Measurements from ENCODE around the gene TOP2B. TPM values are rescaled to one million over a fixed set of nuclear protein-coding genes. Genes with fewer than 3 reads are reported as not detected.

The TOP2B gene
- total and polyA plus RNA-seq, 9 of the 15 experiments (the other 6 are each of a cell fraction or from before 2014, with no cell fraction given), result 45.3 to 186 (median 134) TPM

DNA sequence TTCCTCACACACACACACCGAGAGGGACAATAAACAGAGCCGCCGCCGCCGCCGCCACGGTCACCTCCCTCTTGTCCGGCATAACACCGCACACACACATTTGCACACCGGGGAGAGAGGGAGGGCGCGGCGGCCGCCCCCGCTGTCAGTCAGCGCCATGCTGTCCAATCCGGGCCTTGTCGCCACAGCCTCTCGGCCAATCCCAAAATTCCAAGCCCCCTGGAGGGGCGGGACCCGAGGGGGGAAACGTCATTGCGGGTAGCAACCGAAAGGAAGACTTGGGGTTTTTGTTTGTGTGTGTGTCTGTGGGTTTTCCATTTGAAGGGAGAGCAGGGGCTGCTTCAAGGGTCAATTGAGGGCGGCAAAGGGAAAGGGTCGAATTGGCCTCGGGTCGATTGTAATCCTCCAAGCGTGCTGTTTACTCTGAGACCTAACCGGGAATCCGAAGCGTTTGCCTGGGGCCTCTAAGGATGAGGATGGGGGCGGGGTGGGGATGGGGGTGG is at the start of gene TOP2B (continued):
- TF ChIP-seq, protein P1, sequence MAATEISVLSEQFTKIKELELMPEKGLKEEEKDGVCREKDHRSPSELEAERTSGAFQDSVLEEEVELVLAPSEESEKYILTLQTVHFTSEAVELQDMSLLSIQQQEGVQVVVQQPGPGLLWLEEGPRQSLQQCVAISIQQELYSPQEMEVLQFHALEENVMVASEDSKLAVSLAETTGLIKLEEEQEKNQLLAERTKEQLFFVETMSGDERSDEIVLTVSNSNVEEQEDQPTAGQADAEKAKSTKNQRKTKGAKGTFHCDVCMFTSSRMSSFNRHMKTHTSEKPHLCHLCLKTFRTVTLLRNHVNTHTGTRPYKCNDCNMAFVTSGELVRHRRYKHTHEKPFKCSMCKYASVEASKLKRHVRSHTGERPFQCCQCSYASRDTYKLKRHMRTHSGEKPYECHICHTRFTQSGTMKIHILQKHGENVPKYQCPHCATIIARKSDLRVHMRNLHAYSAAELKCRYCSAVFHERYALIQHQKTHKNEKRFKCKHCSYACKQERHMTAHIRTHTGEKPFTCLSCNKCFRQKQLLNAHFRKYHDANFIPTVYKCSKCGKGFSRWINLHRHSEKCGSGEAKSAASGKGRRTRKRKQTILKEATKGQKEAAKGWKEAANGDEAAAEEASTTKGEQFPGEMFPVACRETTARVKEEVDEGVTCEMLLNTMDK (IDR thresholded peaks at IDR 0.05; ENCODE audit: borderline replicate concordance, insufficient read depth, low read depth, low read length, poor library complexity, severe bottlenecking), result no peak
- TF ChIP-seq MTA2 (IDR thresholded peaks at IDR 0.05; ENCODE audit: low read depth) (no peak), SREBF2 (CRISPR knock-in tag; IDR thresholded peaks at IDR 0.05) (no peak), EZH2 (IDR thresholded peaks at IDR 0.05; ENCODE audit: borderline replicate concordance, low read depth, low read length) (no peak), DDX20 (tag; IDR thresholded peaks at IDR 0.05; ENCODE audit: low read depth) (no peak), HNRNPUL1 (IDR thresholded peaks at IDR 0.05; ENCODE audit: low read length) (no peak), CBX3 (IDR thresholded peaks at IDR 0.05; ENCODE audit: borderline replicate concordance in 1 of 2, low read length in 2 of 2) (no peak), SUPT5H (IDR thresholded peaks at IDR 0.05) (peak; percentile 91), XRCC4 (IDR thresholded peaks at IDR 0.05; ENCODE audit: extremely low read depth, insufficient read depth, insufficient read length) (no peak), ZBTB8A (IDR thresholded peaks at IDR 0.05; ENCODE audit: partially characterized antibody) (no peak), HEY1 (CRISPR knock-in tag; IDR thresholded peaks at IDR 0.05; ENCODE audit: borderline replicate concordance) (no peak), PTTG1 (tag; IDR thresholded peaks at IDR 0.05; ENCODE audit: low read depth) (no peak), MAFK (IDR thresholded peaks at IDR 0.05; ENCODE audit: low read length) (no peak), KLF1 (tag; IDR thresholded peaks at IDR 0.05) (no peak), MYC (IDR thresholded peaks at IDR 0.05; ENCODE audit: low read depth, low read length) (peak; percentile 68), MYC (CRISPR knock-in tag; IDR thresholded peaks at IDR 0.05; ENCODE audit: borderline replicate concordance, low read depth) (no peak), TAF7 (tag; IDR thresholded peaks at IDR 0.05) (no peak; the same call in 1 of the 2 replicates), ELF1 (tag; IDR thresholded peaks at IDR 0.05) (no peak), KDM2B (CRISPR knock-in tag; IDR thresholded peaks at IDR 0.05) (no peak), TCF7 (IDR thresholded peaks at IDR 0.05; ENCODE audit: borderline replicate concordance) (no peak), FOSL1 (tag; conservative IDR thresholded peaks at IDR 0.05) (no peak), RBM15 (IDR thresholded peaks at IDR 0.05; ENCODE audit: insufficient read depth, low read length) (no peak), BRCA1 (IDR thresholded peaks at IDR 0.05) (no peak), BRCA1 (CRISPR knock-in tag; IDR thresholded peaks at IDR 0.05) (no peak), TAF15 (IDR thresholded peaks at IDR 0.05; ENCODE audit: low read depth, low read length) (no peak), HLTF (IDR thresholded peaks at IDR 0.05) (no peak), ZNF408 (CRISPR knock-in tag; IDR thresholded peaks at IDR 0.05; ENCODE audit: low read depth) (no peak)
- TF ChIP-seq, protein P2, sequence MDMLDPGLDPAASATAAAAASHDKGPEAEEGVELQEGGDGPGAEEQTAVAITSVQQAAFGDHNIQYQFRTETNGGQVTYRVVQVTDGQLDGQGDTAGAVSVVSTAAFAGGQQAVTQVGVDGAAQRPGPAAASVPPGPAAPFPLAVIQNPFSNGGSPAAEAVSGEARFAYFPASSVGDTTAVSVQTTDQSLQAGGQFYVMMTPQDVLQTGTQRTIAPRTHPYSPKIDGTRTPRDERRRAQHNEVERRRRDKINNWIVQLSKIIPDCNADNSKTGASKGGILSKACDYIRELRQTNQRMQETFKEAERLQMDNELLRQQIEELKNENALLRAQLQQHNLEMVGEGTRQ (CRISPR knock-in tag; IDR thresholded peaks at IDR 0.05), result no peak
- TF ChIP-seq, protein P3, sequence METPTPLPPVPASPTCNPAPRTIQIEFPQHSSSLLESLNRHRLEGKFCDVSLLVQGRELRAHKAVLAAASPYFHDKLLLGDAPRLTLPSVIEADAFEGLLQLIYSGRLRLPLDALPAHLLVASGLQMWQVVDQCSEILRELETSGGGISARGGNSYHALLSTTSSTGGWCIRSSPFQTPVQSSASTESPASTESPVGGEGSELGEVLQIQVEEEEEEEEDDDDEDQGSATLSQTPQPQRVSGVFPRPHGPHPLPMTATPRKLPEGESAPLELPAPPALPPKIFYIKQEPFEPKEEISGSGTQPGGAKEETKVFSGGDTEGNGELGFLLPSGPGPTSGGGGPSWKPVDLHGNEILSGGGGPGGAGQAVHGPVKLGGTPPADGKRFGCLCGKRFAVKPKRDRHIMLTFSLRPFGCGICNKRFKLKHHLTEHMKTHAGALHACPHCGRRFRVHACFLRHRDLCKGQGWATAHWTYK (CRISPR knock-in tag; IDR thresholded peaks at IDR 0.05), result no peak; the same call in 1 of the 2 replicates
